Natural killer cell (primary cell): ENCODE results near the gene MGLL. TPM values are rescaled to one million over a fixed set of nuclear protein-coding genes. Genes with fewer than 3 reads are reported as not detected.

ENCODE experiments used
- ATAC-seq, 3 donors: fragments of 150-1000 bp in 2 of 3; fragments of 200-7000 bp in 1 of 3; cut with Tn5 transposase; 1 replicate in 1 of 3; 2 replicates in 2 of 3; pipeline ENCODE4 v1.10.0; 2021; ENCODE audit warnings: mild to moderate bottlenecking in 2 of 3, moderate library complexity in 2 of 3
- DNase-seq, 2 donors: peaks; one replicate each; pipeline versions ENCODE4 v3.0.0 to v3.0.0-alpha.2; 2013 to 2021; ENCODE audit warnings: mixed read lengths in 1 of 2
- H3K27ac ChIP-seq: one replicate; pipeline ENCODE4 v1.5.1; 2013; ENCODE audit warnings: mild to moderate bottlenecking, low read length
- H3K27me3 ChIP-seq: one replicate; pipeline ENCODE4 v1.6.1; 2013; ENCODE audit warnings: low read length; ENCODE audit not compliant: control insufficient read depth, insufficient read depth
- H3K36me3 ChIP-seq: one replicate; pipeline ENCODE4 v1.6.1; 2013; ENCODE audit warnings: low read length; ENCODE audit not compliant: control insufficient read depth, insufficient read depth
- H3K4me1 ChIP-seq: one replicate; pipeline ENCODE4 v1.6.1; 2013; ENCODE audit warnings: low read length; ENCODE audit not compliant: control insufficient read depth, insufficient read depth
- H3K4me3 ChIP-seq: one replicate; pipeline ENCODE4 v1.5.1; 2013; ENCODE audit warnings: low read length
- H3K9me3 ChIP-seq: one replicate; pipeline ENCODE4 v1.6.1; 2013; ENCODE audit warnings: low read length; ENCODE audit not compliant: control insufficient read depth, insufficient read depth
- H3K27ac Mint-ChIP-seq, 2 donors: one replicate each; pipeline ENCODE4 v1.8.0; 2022; ENCODE audit warnings: mild to moderate bottlenecking in 2 of 2, mixed read lengths in 2 of 2, moderate library complexity in 1 of 2
- H3K27me3 Mint-ChIP-seq, 2 donors: one replicate each; pipeline ENCODE4 v1.8.0; 2022; ENCODE audit warnings: low read depth in 2 of 2, mixed read lengths in 2 of 2
- H3K36me3 Mint-ChIP-seq: one replicate; pipeline ENCODE4 v1.8.0; 2022; ENCODE audit warnings: mixed read lengths
- H3K4me1 Mint-ChIP-seq, 2 donors: one replicate each; pipeline ENCODE4 v1.8.0; 2022; ENCODE audit warnings: mixed read lengths in 2 of 2
- H3K4me3 Mint-ChIP-seq: one replicate; pipeline ENCODE4 v1.8.0; 2022; ENCODE audit warnings: mild to moderate bottlenecking, moderate library complexity, mixed read lengths
- H3K9me3 Mint-ChIP-seq, 2 donors: one replicate each; pipeline ENCODE4 v1.8.0; 2022; ENCODE audit warnings: mixed read lengths in 2 of 2
- CTCF ChIP-seq: fragments of 200-600 bp; IDR thresholded peaks from one replicate; pipeline ENCODE4 v1.8.0; 2022; ENCODE audit warnings: antibody characterized with exemption
- WGBS: methylation state at CpG from one replicate; pipeline ENCODE4 v1.1.7; 2013; ENCODE audit warnings: missing lambda C conversion rate; ENCODE audit not compliant: insufficient coverage; 5-methylcytosine and 5-hydroxymethylcytosine counted together
- intact Hi-C: fragments of 100-400 bp; cut with micrococcal nuclease; formaldehyde crosslinking; loops from one replicate; pipeline ENCODE4 v1.14.2; 2022
- total RNA-seq, 4 donors: library from RNA; stranded (reverse); fragments of 120-200 nt in 1 of 4; gene quantifications; one replicate each; pipeline versions ENCODE4 v1.2.3 to v1.2.4, GENCODE V29; 2013 to 2022

MGLL gene
- total RNA-seq, 3 donors from 2014 or later (not counting 1 experiment from before 2014, with no cell fraction given) = 2.7 to 4.6 (median 3.0) TPM

- Histone ChIP-seq H3K9me3 (no peaks in the 10 kb centered on the region), H3K4me3 (no peak overlapping the region), H3K36me3 (no peaks in the 10 kb centered on the region), H3K4me1 (no peaks in the 10 kb centered on the region), H3K27ac (no peak overlapping the region), H3K27me3 (no peaks in the 10 kb centered on the region)
- Mint-ChIP-seq H3K27me3 (peaks cover 0 to 1% of the 10 kb centered on the region in 2 donors), H3K9me3 (no peaks in the 10 kb centered on the region), H3K4me1 (peaks cover 0 to 5% of the 10 kb centered on the region in 2 donors), H3K4me3 (no peak overlapping the region), H3K27ac (no peak overlapping the region), H3K36me3 (no peaks in the 10 kb centered on the region)
- WGBS = 94% methylated on average over 10 of the region's 10 CpGs
- DNase-seq = no peak
- no peak for TF ChIP-seq CTCF
- no peak for ATAC-seq
- intact Hi-C loops = no loop called here
Observed at GRCh38 chr3:127853681-127854080, 31.4 kb upstream of the MGLL start.

- Histone ChIP-seq H3K4me3 (no peak overlapping the region), H3K27ac (no peak overlapping the region), H3K4me1 (no peaks in the 10 kb centered on the region), H3K36me3 (no peaks in the 10 kb centered on the region), H3K9me3 (no peaks in the 10 kb centered on the region), H3K27me3 (no peaks in the 10 kb centered on the region)
- intact Hi-C loops = no loop called here
- TF ChIP-seq CTCF = no peak
- Mint-ChIP-seq H3K4me3 (no peak overlapping the region), H3K27me3 (peaks cover 0 to 15% of the 10 kb centered on the region in 2 donors), H3K27ac (no peak overlapping the region), H3K4me1 (peaks cover 0 to 4% of the 10 kb centered on the region in 2 donors), H3K36me3 (no peaks in the 10 kb centered on the region), H3K9me3 (no peaks in the 10 kb centered on the region)
- ATAC-seq = no peak
- WGBS = 94% methylated on average over 8 of the region's 9 CpGs
- DNase-seq = no peak
Observed at GRCh38 chr3:127851899-127852298, 29.6 kb upstream of the MGLL start.

GRCh38 chr3:127849368-127849767, 27.1 kb upstream of the MGLL start:
- DNase-seq = no peak
- Mint-ChIP-seq H3K4me1 (no peaks in the 10 kb centered on the region), H3K9me3 (no peaks in the 10 kb centered on the region), H3K4me3 (no peak overlapping the region), H3K27ac (no peak overlapping the region), H3K27me3 (peaks cover 0 to 15% of the 10 kb centered on the region in 2 donors), H3K36me3 (no peaks in the 10 kb centered on the region)
- Histone ChIP-seq H3K27me3 (no peaks in the 10 kb centered on the region), H3K36me3 (no peaks in the 10 kb centered on the region), H3K4me1 (no peaks in the 10 kb centered on the region), H3K27ac (no peak overlapping the region), H3K4me3 (no peak overlapping the region), H3K9me3 (no peaks in the 10 kb centered on the region)
- whole genome bisulfite sequencing = 89% methylated on average over 4 of the region's 5 CpGs
- intact Hi-C loops = no loop called here
- ATAC-seq = no peak
- no peak for TF ChIP-seq CTCF
